Trophoblast cell (in vitro differentiated cells and primary cell): Measurements from ENCODE around the gene PFDN6.

Experiments
- DNase-seq, 2 donors: peaks; one replicate each; pipeline ENCODE4 v3.0.0-alpha.2; 2016
- H2AFZ ChIP-seq: 2 replicates; pipeline ENCODE4 v1.6.1; 2013; ENCODE audit warnings: low read length, moderate library complexity, mild to moderate bottlenecking; ENCODE audit not compliant: insufficient read depth, poor library complexity
- H2AK5ac ChIP-seq: 2 replicates; pipeline ENCODE4 v1.6.1; 2013; ENCODE audit warnings: mild to moderate bottlenecking, low read length
- H2BK120ac ChIP-seq: 2 replicates; pipeline ENCODE4 v1.6.1; 2013; ENCODE audit warnings: low read length, mild to moderate bottlenecking, moderate library complexity; ENCODE audit not compliant: insufficient read depth, poor library complexity
- H2BK12ac ChIP-seq: 2 replicates; pipeline ENCODE4 v1.6.1; 2013; ENCODE audit warnings: mild to moderate bottlenecking, low read length, moderate library complexity
- H2BK5ac ChIP-seq: 2 replicates; pipeline ENCODE4 v1.6.1; 2013; ENCODE audit warnings: low read length, low read depth, moderate library complexity, mild to moderate bottlenecking; ENCODE audit not compliant: poor library complexity
- H3K14ac ChIP-seq: 2 replicates; pipeline ENCODE4 v1.6.1; 2013; ENCODE audit warnings: mild to moderate bottlenecking, low read length
- H3K18ac ChIP-seq: 2 replicates; pipeline ENCODE4 v1.6.1; 2013; ENCODE audit warnings: mild to moderate bottlenecking, low read length
- H3K23ac ChIP-seq: 2 replicates; pipeline ENCODE4 v1.6.1; 2013; ENCODE audit warnings: low read length
- H3K27ac ChIP-seq: 2 replicates; pipeline ENCODE4 v1.5.1; 2013; ENCODE audit warnings: low read depth, mild to moderate bottlenecking, inconsistent platforms, low read length, moderate library complexity
- H3K27me3 ChIP-seq: 2 replicates; pipeline ENCODE4 v1.6.1; 2013; ENCODE audit warnings: inconsistent platforms, mild to moderate bottlenecking, low read length, moderate library complexity; ENCODE audit not compliant: insufficient read depth
- H3K36me3 ChIP-seq, 2 experiments: 1 replicate in 1 of 2; 2 replicates in 1 of 2; pipeline ENCODE4 v1.6.1; 2013; ENCODE audit warnings: low read length in 2 of 2, mild to moderate bottlenecking in 2 of 2, moderate library complexity in 1 of 2; ENCODE audit not compliant: insufficient read depth in 2 of 2, control insufficient read depth in 1 of 2
- H3K4ac ChIP-seq: 2 replicates; pipeline ENCODE4 v1.6.1; 2013; ENCODE audit warnings: low read depth, mild to moderate bottlenecking, low read length, moderate library complexity
- H3K4me1 ChIP-seq, 2 experiments: 1 replicate in 1 of 2; 2 replicates in 1 of 2; pipeline ENCODE4 v1.6.1; 2013; ENCODE audit warnings: low read length in 2 of 2, mild to moderate bottlenecking in 2 of 2, moderate library complexity in 1 of 2; ENCODE audit not compliant: insufficient read depth in 2 of 2, control insufficient read depth in 1 of 2
- H3K4me2 ChIP-seq: 2 replicates; pipeline ENCODE4 v1.6.1; 2013; ENCODE audit warnings: inconsistent platforms, mild to moderate bottlenecking, low read length, moderate library complexity
- H3K4me3 ChIP-seq: 2 replicates; pipeline ENCODE4 v1.5.1; 2013; ENCODE audit warnings: mild to moderate bottlenecking, low read depth, low read length, inconsistent platforms
- H3K79me1 ChIP-seq: one replicate; pipeline ENCODE4 v1.6.1; 2013; ENCODE audit warnings: low read length
- H3K79me2 ChIP-seq: 2 replicates; pipeline ENCODE4 v1.6.1; 2013; ENCODE audit warnings: low read length, mild to moderate bottlenecking; ENCODE audit not compliant: control insufficient read depth, insufficient read depth, poor library complexity
- H3K9ac ChIP-seq: 2 replicates; pipeline ENCODE4 v1.6.1; 2013; ENCODE audit warnings: mild to moderate bottlenecking, low read length
- H3K9me3 ChIP-seq: 2 replicates; pipeline ENCODE4 v1.6.1; 2013; ENCODE audit warnings: low read depth, mild to moderate bottlenecking, control low read depth, inconsistent platforms, low read length; ENCODE audit not compliant: insufficient read depth
- H4K12ac ChIP-seq: 2 replicates; pipeline ENCODE4 v1.6.1; 2013; ENCODE audit warnings: low read depth, mild to moderate bottlenecking, low read length, moderate library complexity
- H4K8ac ChIP-seq: 2 replicates; pipeline ENCODE4 v1.6.1; 2013; ENCODE audit warnings: low read depth, mild to moderate bottlenecking, low read length, moderate library complexity
- H4K91ac ChIP-seq: one replicate; pipeline ENCODE4 v1.6.1; 2013; ENCODE audit warnings: low read depth, mild to moderate bottlenecking, low read length, moderate library complexity
- WGBS: extraction: QIAGEN DNeasy Blood & Tissue Kit; methylation state at CpG from one replicate; pipeline ENCODE4 v1.1.7; 2013; ENCODE audit warnings: missing lambda C conversion rate; ENCODE audit not compliant: insufficient read length, insufficient coverage; ENCODE audit errors: extremely low coverage; 5-methylcytosine and 5-hydroxymethylcytosine counted together

Gene PFDN6

GRCh38 chr6:33316603-33317418 is 27.4 kb downstream of the PFDN6 start:
- Histone ChIP-seq H3K79me2 (peaks cover 13% of the 10 kb centered on the region), H4K12ac (no peak overlapping the region), H3K9ac (no peak overlapping the region), H3K18ac (no peak overlapping the region), H3K4me2 (peak overlapping the region; percentile 38), H3K4me1 (peaks cover 24 to 34% of the 10 kb centered on the region in 2 experiments), H3K23ac (no peak overlapping the region), H4K91ac (no peak overlapping the region), H4K8ac (no peak overlapping the region), H3K9me3 (no peaks in the 10 kb centered on the region), H2BK12ac (no peak overlapping the region), H3K14ac (no peak overlapping the region), H3K4ac (no peak overlapping the region), H2BK120ac (no peak overlapping the region), H3K27ac (no peak overlapping the region), H2AFZ (no peak overlapping the region), H3K4me3 (peak overlapping the region; percentile 58), H3K27me3 (no peaks in the 10 kb centered on the region), H2AK5ac (no peak overlapping the region), H3K79me1 (peaks cover 18% of the 10 kb centered on the region), H2BK5ac (no peak overlapping the region), H3K36me3 (peaks cover 35 to 38% of the 10 kb centered on the region in 2 experiments)
- no peak for DNase-seq
- WGBS: no CpG with 5 or more reads among the region's 19 CpGs

DNA sequence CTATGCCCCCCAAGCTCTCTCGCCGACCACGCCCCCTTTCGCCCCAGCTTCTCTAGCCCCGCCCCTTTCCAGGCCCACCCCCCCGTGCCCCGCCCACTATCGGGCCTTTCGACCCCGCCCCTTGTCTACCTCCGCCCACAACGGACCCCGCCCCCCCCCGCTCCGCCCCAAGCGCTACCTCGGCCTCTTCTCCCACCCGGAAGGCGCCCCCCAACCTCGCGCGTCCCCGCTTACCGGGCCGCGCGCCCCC is 27.9 kb downstream of the PFDN6 start:
- H3K4me3 ChIP-seq: peak overlapping the region; percentile 73
- H3K18ac ChIP-seq: no peak overlapping the region
- H3K27me3 ChIP-seq: no peaks in the 10 kb centered on the region
- no peak overlapping the region for H4K8ac ChIP-seq
- no CpG with 5 or more reads among the region's 27 CpGs for WGBS
- no peak overlapping the region for H2AFZ ChIP-seq
- H3K36me3 ChIP-seq: peaks cover 35 to 38% of the 10 kb centered on the region in 2 experiments
- H3K4me1 ChIP-seq: peaks cover 23 to 34% of the 10 kb centered on the region in 2 experiments
- H3K4ac ChIP-seq: no peak overlapping the region
- H2BK120ac ChIP-seq: no peak overlapping the region
- H3K27ac ChIP-seq: peak overlapping the region; percentile 80
- no peak overlapping the region for H3K23ac ChIP-seq
- H3K9ac ChIP-seq: no peak overlapping the region
- no peak overlapping the region for H2BK5ac ChIP-seq
- no peak overlapping the region for H4K12ac ChIP-seq
- H3K4me2 ChIP-seq: peak overlapping the region; percentile 38
- H3K79me1 ChIP-seq: peaks cover 20% of the 10 kb centered on the region
- H4K91ac ChIP-seq: no peak overlapping the region
- peaks cover 18% of the 10 kb centered on the region for H3K79me2 ChIP-seq
- H3K9me3 ChIP-seq: no peaks in the 10 kb centered on the region
- no peak overlapping the region for H2BK12ac ChIP-seq
- H3K14ac ChIP-seq: no peak overlapping the region
- DNase-seq: no peak
- H2AK5ac ChIP-seq: no peak overlapping the region

- no CpG with 5 or more reads among the region's 44 CpGs for WGBS
- peak; percentile 99 to 100 for DNase-seq
- peaks cover 21 to 32% of the 10 kb centered on the region in 2 experiments for H3K4me1 ChIP-seq
Observed at GRCh38 chr6:33317669-33318425, 28.4 kb downstream of the PFDN6 start, which contains the start of gene ZBTB22. ZBTB22 (minus strand) TSS chr6:33317744; CDS start chr6:33316916, 828 bp downstream.

GRCh38 chr6:33318426-33319073 is 29.1 kb downstream of the PFDN6 start:
- H3K9ac ChIP-seq: peak overlapping the region; percentile 1
- no peak overlapping the region for H2BK12ac ChIP-seq
- H4K91ac ChIP-seq: no peak overlapping the region
- H2BK5ac ChIP-seq: no peak overlapping the region
- H4K12ac ChIP-seq: no peak overlapping the region
- no peak for DNase-seq
- WGBS: no CpG with 5 or more reads among the region's 8 CpGs
- no peaks in the 10 kb centered on the region for H3K27me3 ChIP-seq
- no peak overlapping the region for H2BK120ac ChIP-seq
- H3K9me3 ChIP-seq: no peaks in the 10 kb centered on the region
- no peak overlapping the region for H3K4me3 ChIP-seq
- H3K79me1 ChIP-seq: peaks cover 20% of the 10 kb centered on the region
- no peak overlapping the region for H2AK5ac ChIP-seq
- peaks cover 21 to 32% of the 10 kb centered on the region in 2 experiments for H3K4me1 ChIP-seq
- no peak overlapping the region for H3K18ac ChIP-seq
- H2AFZ ChIP-seq: no peak overlapping the region
- H3K23ac ChIP-seq: no peak overlapping the region
- H3K79me2 ChIP-seq: peaks cover 15% of the 10 kb centered on the region
- H3K36me3 ChIP-seq: peaks cover 35 to 38% of the 10 kb centered on the region in 2 experiments
- no peak overlapping the region for H3K14ac ChIP-seq
- peak overlapping the region; percentile 73 for H3K4me2 ChIP-seq
- H3K27ac ChIP-seq: peak overlapping the region; percentile 48
- no peak overlapping the region for H3K4ac ChIP-seq
- H4K8ac ChIP-seq: peak overlapping the region; percentile 36

More at GRCh38 chr6:33317669-33318425, 28.4 kb downstream of the PFDN6 start, which contains the start of gene ZBTB22:
- Histone ChIP-seq H4K12ac (no peak within 1 kb of the TSS), H2AK5ac (no peak within 1 kb of the TSS), H3K79me2 (peaks cover 20% of the 10 kb centered on the region), H3K4me3 (peak within 1 kb of the TSS; percentile 73), H2BK5ac (peak within 1 kb of the TSS; percentile 38), H3K36me3 (peaks cover 35 to 38% of the 10 kb centered on the region in 2 experiments), H3K23ac (no peak within 1 kb of the TSS), H3K14ac (peak within 1 kb of the TSS; percentile 37), H3K18ac (peak within 1 kb of the TSS; percentile 60), H2BK120ac (peak within 1 kb of the TSS; percentile 21), H3K9ac (peak within 1 kb of the TSS; percentile 16), H3K27me3 (no peaks in the 10 kb centered on the region), H3K4ac (no peak within 1 kb of the TSS), H4K91ac (peak within 1 kb of the TSS; percentile 25), H3K4me2 (peak within 1 kb of the TSS; percentile 73), H3K27ac (peak within 1 kb of the TSS; percentile 80), H2AFZ (peak within 1 kb of the TSS; percentile 30), H2BK12ac (no peak within 1 kb of the TSS), H4K8ac (peak within 1 kb of the TSS; percentile 37), H3K79me1 (peaks cover 25% of the 10 kb centered on the region), H3K9me3 (no peaks in the 10 kb centered on the region)
